ENCODE measurements around the gene CAVIN4.

- TF ChIP-seq YY1 (IDR thresholded peaks at IDR 0.05; ENCODE audit: extremely low read depth, insufficient replicate concordance, low read depth, low read length) (no peak), EZH2 (IDR thresholded peaks at IDR 0.05) (no peak)
Observed at GRCh38 chr9:100555471-100555870, 22.4 kb upstream of the CAVIN4 start.

Data from HCT116 (cell line).